Spleen (tissue), 7 donors: Measurements from ENCODE around the gene RAB11FIP4.

Source experiments
- POLR2A ChIP-seq, 3 donors: fragments of 450-650 bp; IDR thresholded peaks; one replicate each; pipeline ENCODE4 v1.5.1; 2017; ENCODE audit warnings: antibody characterized with exemption in 3 of 3, mild to moderate bottlenecking in 1 of 3
- POLR2AphosphoS5 ChIP-seq, 3 donors: sonication (generic); formaldehyde crosslinking; IDR thresholded peaks; one replicate each; pipeline ENCODE4 v1.5.1; 2017; ENCODE audit warnings: antibody characterized with exemption in 3 of 3
- TF ChIP-seq, protein P1 (sequence below), 11 experiments: fragments of 200-600 bp in 7 of 11; fragments of 450-650 bp in 4 of 11; sonication (generic) in 4 of 11; IDR thresholded peaks in 8 of 11; conservative IDR thresholded peaks in 3 of 11; 1 replicate in 7 of 11; 2 replicates in 4 of 11; pipeline versions ENCODE4 v1.4.0 to v1.8.0; 2016 to 2021; ENCODE audit warnings: antibody characterized with exemption in 11 of 11, inconsistent platforms in 4 of 11, mild to moderate bottlenecking in 1 of 11
- donor health status: DM: no; HTN: no; CAD: no; lungs with moderate emphysema.
- donor health status: DM: no; HTN: no; CAD: no.
- donor health status: DM: no; HTN: no; CAD: no.

DNA sequence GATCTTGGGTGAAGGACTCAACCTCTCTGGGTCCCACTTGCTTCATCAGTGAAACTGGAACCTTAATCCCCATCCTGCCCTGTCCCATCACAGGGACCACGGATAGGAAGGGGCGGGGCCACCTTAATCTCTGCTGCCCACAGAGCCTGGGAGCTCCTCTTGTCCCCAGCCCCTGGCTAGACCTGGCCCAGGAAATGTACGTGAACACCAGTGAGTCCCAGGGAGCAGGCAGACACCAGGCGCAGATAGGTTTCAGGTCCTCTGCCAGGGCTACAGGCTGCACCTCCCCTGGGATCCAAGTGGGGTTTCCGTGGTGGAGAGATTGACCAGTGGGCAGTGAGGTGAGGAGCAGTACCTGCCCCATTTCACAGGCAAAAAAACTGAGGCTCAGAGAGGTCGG lies 21.0 kb downstream of the RAB11FIP4 start:
- TF ChIP-seq, protein P1, sequence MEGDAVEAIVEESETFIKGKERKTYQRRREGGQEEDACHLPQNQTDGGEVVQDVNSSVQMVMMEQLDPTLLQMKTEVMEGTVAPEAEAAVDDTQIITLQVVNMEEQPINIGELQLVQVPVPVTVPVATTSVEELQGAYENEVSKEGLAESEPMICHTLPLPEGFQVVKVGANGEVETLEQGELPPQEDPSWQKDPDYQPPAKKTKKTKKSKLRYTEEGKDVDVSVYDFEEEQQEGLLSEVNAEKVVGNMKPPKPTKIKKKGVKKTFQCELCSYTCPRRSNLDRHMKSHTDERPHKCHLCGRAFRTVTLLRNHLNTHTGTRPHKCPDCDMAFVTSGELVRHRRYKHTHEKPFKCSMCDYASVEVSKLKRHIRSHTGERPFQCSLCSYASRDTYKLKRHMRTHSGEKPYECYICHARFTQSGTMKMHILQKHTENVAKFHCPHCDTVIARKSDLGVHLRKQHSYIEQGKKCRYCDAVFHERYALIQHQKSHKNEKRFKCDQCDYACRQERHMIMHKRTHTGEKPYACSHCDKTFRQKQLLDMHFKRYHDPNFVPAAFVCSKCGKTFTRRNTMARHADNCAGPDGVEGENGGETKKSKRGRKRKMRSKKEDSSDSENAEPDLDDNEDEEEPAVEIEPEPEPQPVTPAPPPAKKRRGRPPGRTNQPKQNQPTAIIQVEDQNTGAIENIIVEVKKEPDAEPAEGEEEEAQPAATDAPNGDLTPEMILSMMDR (IDR thresholded peaks at IDR 0.05 in 8 of 11, conservative IDR thresholded peaks at IDR 0.05 in 3 of 11): no peak
- TF ChIP-seq POLR2A (IDR thresholded peaks at IDR 0.05) (no peak), POLR2AphosphoS5 (IDR thresholded peaks at IDR 0.05) (no peak)
